ENCODE data around the gene TOM1.

- no peak for TF ChIP-seq POLR2A (IDR thresholded peaks at IDR 0.05; ENCODE audit: low read depth, low read length)
- no peak for TF ChIP-seq POLR2AphosphoS5 (IDR thresholded peaks at IDR 0.05; ENCODE audit: low read depth, low read length)
- no peak for TF ChIP-seq TAF1 (IDR thresholded peaks at IDR 0.05; ENCODE audit: low read depth, low read length)
These were observed 78.9 kb downstream of the TOM1 start for GRCh38 chr22:35378621-35379020.
